NT2/D1 (cell line): ENCODE results near the gene TMCC1.

Source experiments
- DNase-seq: peaks from one replicate; pipeline ENCODE4 v3.0.0-alpha.2; 2011; ENCODE audit warnings: low read depth, low spot score
- H3K27me3 ChIP-seq: 2 replicates; pipeline ENCODE4 v1.6.0; 2011; ENCODE audit warnings: mild to moderate bottlenecking; ENCODE audit not compliant: insufficient read length, insufficient read depth
- H3K36me3 ChIP-seq: 2 replicates; pipeline ENCODE4 v1.6.1; 2011; ENCODE audit warnings: mild to moderate bottlenecking, low read length, mixed read lengths; ENCODE audit not compliant: insufficient read depth, insufficient read length
- H3K4me1 ChIP-seq: 2 replicates; pipeline ENCODE4 v1.5.1; 2011; ENCODE audit not compliant: insufficient read depth, insufficient read length
- H3K4me3 ChIP-seq: 2 replicates; pipeline ENCODE4 v1.5.1; 2011; ENCODE audit warnings: low read depth; ENCODE audit not compliant: insufficient read length
- H3K9ac ChIP-seq: 2 replicates; pipeline ENCODE4 v1.6.0; 2011; ENCODE audit warnings: low read depth; ENCODE audit not compliant: insufficient read length
- H3K9me3 ChIP-seq: 2 replicates; pipeline ENCODE4 v1.5.1; 2011; ENCODE audit warnings: mild to moderate bottlenecking, low read length; ENCODE audit not compliant: insufficient read depth
- SUZ12 ChIP-seq: IDR thresholded peaks from 2 replicates; pipeline ENCODE4 v1.6.1; 2011; ENCODE audit not compliant: insufficient read length, insufficient read depth; ENCODE audit errors: extremely low read depth
- YY1 ChIP-seq: IDR thresholded peaks from 2 replicates; pipeline ENCODE4 v1.6.1; 2011; ENCODE audit not compliant: insufficient read length, insufficient read depth
- ZNF274 ChIP-seq: IDR thresholded peaks from 2 replicates; pipeline ENCODE4 v1.6.1; 2011; ENCODE audit warnings: mild to moderate bottlenecking, low read depth, low read length

The TMCC1 gene

GRCh38 chr3:129607391-129608068 is 286.0 kb downstream of the TMCC1 start:
- no peaks in the 10 kb centered on the region for H3K9me3 ChIP-seq
- peaks cover 39% of the 10 kb centered on the region for H3K4me1 ChIP-seq
- peaks cover 13% of the 10 kb centered on the region for H3K27me3 ChIP-seq
- no peak for DNase-seq
- no peak for TF ChIP-seq SUZ12
- TF ChIP-seq YY1 = no peak
- no peak for TF ChIP-seq ZNF274
- peaks cover 21% of the 10 kb centered on the region for H3K36me3 ChIP-seq
- H3K9ac ChIP-seq = peak overlapping the region; percentile 89
- peak overlapping the region; percentile 64 for H3K4me3 ChIP-seq

GRCh38 chr3:129606636-129607390 is 286.7 kb downstream of the TMCC1 start, which contains the start of gene PLXND1:
Gene PLXND1 (minus strand): TSS chr3:129606676. CDS start chr3:129606639, 37 bp downstream.
- peaks cover 40% of the 10 kb centered on the region for H3K4me1 ChIP-seq

DNA sequence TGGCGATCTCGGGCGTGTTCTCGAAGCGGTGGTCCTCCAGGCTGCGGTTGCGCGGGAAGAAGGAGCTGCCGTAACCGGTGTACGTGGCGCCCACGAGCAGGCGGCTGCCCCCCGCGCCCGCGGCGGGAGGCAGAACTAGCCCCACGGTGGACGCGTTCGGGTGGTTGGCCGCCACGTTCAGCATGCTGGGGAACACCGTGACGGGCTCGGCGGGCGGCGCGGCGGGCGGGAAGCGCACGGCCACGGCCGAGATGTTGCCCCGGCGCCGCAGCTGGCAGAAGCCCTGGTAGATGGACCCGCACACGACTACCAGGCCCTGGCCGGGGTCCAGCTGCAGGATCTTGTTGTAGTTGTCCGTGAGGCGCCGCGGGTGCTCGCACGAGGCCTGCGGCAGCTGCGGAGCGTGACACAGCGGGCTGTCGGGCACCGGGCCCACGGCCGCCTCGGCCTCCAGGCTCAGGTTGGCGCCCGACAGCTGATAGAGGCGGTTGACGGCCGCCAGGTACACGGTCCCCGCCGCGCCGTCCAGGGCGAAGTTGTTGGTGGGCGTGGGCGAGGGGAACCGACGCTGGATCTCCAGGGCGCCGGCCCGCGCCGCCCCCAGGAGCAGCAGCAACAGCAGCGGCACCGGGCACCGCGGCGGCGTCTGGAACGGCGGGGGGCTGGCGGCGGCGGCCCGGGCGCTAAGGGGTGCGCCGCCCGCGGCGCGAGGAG is 287.4 kb downstream of the TMCC1 start:
- peaks cover 36% of the 10 kb centered on the region for H3K36me3 ChIP-seq
- DNase-seq = no peak
- TF ChIP-seq YY1 = no peak
- no peak for TF ChIP-seq SUZ12
- TF ChIP-seq ZNF274 = no peak
- H3K9ac ChIP-seq = peak overlapping the region; percentile 91
- H3K4me1 ChIP-seq = peaks cover 41% of the 10 kb centered on the region
- peak overlapping the region; percentile 75 for H3K4me3 ChIP-seq
- H3K27me3 ChIP-seq = peaks cover 13% of the 10 kb centered on the region
- no peaks in the 10 kb centered on the region for H3K9me3 ChIP-seq

More at GRCh38 chr3:129606636-129607390, 286.7 kb downstream of the TMCC1 start, which contains the start of gene PLXND1:
- peaks cover 13% of the 10 kb centered on the region for H3K27me3 ChIP-seq
- no peak for DNase-seq
- peaks cover 28% of the 10 kb centered on the region for H3K36me3 ChIP-seq
- H3K4me3 ChIP-seq = peak within 1 kb of the TSS; percentile 75
- H3K9ac ChIP-seq = peak within 1 kb of the TSS; percentile 91
- TF ChIP-seq YY1 (no peak), SUZ12 (no peak), ZNF274 (no peak)
- no peaks in the 10 kb centered on the region for H3K9me3 ChIP-seq

- Histone ChIP-seq H3K9ac (peak overlapping the region; percentile 91), H3K9me3 (no peaks in the 10 kb centered on the region), H3K27me3 (peaks cover 13% of the 10 kb centered on the region), H3K36me3 (peaks cover 43% of the 10 kb centered on the region), H3K4me3 (peak overlapping the region; percentile 75), H3K4me1 (peaks cover 45% of the 10 kb centered on the region)
- no peak for DNase-seq
- TF ChIP-seq ZNF274 (no peak), SUZ12 (no peak), YY1 (no peak)
Observed at GRCh38 chr3:129605203-129605921, 288.1 kb downstream of the TMCC1 start.

DNA sequence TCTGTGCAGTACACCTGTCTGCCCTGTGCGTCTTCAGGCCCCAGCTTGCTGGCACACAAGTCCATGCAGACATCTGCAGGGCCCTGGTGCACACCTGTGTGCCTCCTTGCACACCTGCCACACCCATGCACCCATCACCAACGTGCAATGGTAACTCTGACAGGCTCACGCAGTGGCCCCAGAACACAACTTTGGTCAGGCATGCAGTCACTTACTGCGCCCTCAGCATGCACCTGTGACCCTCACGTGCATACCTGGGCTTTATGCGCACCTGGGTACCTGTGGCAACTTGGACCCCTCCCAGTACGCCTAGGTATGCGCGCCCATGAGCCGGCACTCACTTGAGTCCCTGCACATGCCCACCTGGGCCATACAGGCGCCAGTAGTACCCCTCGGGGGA is 288.7 kb downstream of the TMCC1 start:
- Histone ChIP-seq H3K36me3 (peaks cover 45% of the 10 kb centered on the region), H3K4me1 (peaks cover 50% of the 10 kb centered on the region), H3K4me3 (peak overlapping the region; percentile 75), H3K27me3 (peaks cover 13% of the 10 kb centered on the region), H3K9me3 (no peaks in the 10 kb centered on the region), H3K9ac (peak overlapping the region; percentile 85)
- no peak for TF ChIP-seq SUZ12
- no peak for TF ChIP-seq ZNF274
- no peak for TF ChIP-seq YY1
- no peak for DNase-seq

- H3K4me3 ChIP-seq = peak overlapping the region; percentile 75
- peaks cover 13% of the 10 kb centered on the region for H3K27me3 ChIP-seq
- peaks cover 45% of the 10 kb centered on the region for H3K36me3 ChIP-seq
- TF ChIP-seq YY1 (no peak), ZNF274 (no peak), SUZ12 (no peak)
- H3K9me3 ChIP-seq = no peaks in the 10 kb centered on the region
- no peak for DNase-seq
- H3K4me1 ChIP-seq = peaks cover 54% of the 10 kb centered on the region
- H3K9ac ChIP-seq = peak overlapping the region; percentile 85
Observed at GRCh38 chr3:129603991-129604749, 289.3 kb downstream of the TMCC1 start.
